Gastrocnemius medialis (tissue), 4 donors: ENCODE data around the gene GABARAP.

Experiments used
- POLR2A ChIP-seq, 2 donors: fragments of 450-650 bp; IDR thresholded peaks; one replicate each; pipeline ENCODE4 v1.6.1; 2017; ENCODE audit warnings: antibody characterized with exemption in 2 of 2, mild to moderate bottlenecking in 2 of 2, moderate library complexity in 2 of 2
- TF ChIP-seq, protein P1 (sequence below), 5 experiments: fragments of 450-650 bp in 3 of 5; fragments of 200-600 bp in 2 of 5; sonication (generic) in 2 of 5; IDR thresholded peaks in 4 of 5; conservative IDR thresholded peaks in 1 of 5; 1 replicate in 4 of 5; 2 replicates in 1 of 5; pipeline ENCODE4 v1.5.1; 2016 to 2019; ENCODE audit warnings: antibody characterized with exemption in 5 of 5, mild to moderate bottlenecking in 3 of 5, moderate library complexity in 3 of 5

GRCh38 chr17:7282752-7283321 lies 40.6 kb upstream of the GABARAP start:
- TF ChIP-seq, protein P1, sequence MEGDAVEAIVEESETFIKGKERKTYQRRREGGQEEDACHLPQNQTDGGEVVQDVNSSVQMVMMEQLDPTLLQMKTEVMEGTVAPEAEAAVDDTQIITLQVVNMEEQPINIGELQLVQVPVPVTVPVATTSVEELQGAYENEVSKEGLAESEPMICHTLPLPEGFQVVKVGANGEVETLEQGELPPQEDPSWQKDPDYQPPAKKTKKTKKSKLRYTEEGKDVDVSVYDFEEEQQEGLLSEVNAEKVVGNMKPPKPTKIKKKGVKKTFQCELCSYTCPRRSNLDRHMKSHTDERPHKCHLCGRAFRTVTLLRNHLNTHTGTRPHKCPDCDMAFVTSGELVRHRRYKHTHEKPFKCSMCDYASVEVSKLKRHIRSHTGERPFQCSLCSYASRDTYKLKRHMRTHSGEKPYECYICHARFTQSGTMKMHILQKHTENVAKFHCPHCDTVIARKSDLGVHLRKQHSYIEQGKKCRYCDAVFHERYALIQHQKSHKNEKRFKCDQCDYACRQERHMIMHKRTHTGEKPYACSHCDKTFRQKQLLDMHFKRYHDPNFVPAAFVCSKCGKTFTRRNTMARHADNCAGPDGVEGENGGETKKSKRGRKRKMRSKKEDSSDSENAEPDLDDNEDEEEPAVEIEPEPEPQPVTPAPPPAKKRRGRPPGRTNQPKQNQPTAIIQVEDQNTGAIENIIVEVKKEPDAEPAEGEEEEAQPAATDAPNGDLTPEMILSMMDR (IDR thresholded peaks at IDR 0.05 in 4 of 5, conservative IDR thresholded peaks at IDR 0.05 in 1 of 5): no peak
- no peak for TF ChIP-seq POLR2A (IDR thresholded peaks at IDR 0.05)
